ENCODE data around the gene METRNL. TPM values are rescaled to one million over a fixed set of nuclear protein-coding genes. Genes with fewer than 3 reads are reported as not detected.

Gene METRNL
- total and polyA plus RNA-seq, 4 donors, result 0.67 to 9.0 (median 8.6) TPM

DNA sequence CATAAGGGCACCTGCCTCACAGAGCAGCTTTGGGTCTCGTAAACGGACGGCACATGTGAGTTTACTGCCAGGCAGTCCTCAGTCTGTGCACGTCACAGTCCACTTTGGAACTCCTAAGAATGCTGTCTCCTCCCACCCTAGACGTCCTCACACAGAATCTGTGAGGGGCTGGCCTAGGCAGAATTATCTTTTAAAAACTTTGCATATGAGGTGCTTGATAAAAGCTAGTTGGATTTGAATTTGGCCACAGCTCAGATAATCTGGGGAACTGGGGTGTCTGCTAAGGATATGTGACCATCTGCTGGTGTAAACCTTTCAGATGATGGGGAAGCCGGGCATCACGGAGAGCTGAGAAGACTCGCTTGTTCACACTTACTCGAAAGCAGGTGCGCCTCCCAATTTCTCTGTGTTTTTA is 64.4 kb downstream of the METRNL start:
- no peak for TF ChIP-seq NR2F2 (IDR thresholded peaks at IDR 0.05)
- TF ChIP-seq, protein P1, sequence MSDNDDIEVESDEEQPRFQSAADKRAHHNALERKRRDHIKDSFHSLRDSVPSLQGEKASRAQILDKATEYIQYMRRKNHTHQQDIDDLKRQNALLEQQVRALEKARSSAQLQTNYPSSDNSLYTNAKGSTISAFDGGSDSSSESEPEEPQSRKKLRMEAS (IDR thresholded peaks at IDR 0.05), result no peak
- no peak for TF ChIP-seq TAF1 (conservative IDR thresholded peaks at IDR 0.05)
- no peak for TF ChIP-seq SP1 (IDR thresholded peaks at IDR 0.05)
- TF ChIP-seq, protein P2, sequence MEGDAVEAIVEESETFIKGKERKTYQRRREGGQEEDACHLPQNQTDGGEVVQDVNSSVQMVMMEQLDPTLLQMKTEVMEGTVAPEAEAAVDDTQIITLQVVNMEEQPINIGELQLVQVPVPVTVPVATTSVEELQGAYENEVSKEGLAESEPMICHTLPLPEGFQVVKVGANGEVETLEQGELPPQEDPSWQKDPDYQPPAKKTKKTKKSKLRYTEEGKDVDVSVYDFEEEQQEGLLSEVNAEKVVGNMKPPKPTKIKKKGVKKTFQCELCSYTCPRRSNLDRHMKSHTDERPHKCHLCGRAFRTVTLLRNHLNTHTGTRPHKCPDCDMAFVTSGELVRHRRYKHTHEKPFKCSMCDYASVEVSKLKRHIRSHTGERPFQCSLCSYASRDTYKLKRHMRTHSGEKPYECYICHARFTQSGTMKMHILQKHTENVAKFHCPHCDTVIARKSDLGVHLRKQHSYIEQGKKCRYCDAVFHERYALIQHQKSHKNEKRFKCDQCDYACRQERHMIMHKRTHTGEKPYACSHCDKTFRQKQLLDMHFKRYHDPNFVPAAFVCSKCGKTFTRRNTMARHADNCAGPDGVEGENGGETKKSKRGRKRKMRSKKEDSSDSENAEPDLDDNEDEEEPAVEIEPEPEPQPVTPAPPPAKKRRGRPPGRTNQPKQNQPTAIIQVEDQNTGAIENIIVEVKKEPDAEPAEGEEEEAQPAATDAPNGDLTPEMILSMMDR (IDR thresholded peaks at IDR 0.05; ENCODE audit: low read depth, low read length, missing input control), result no peak
- TF ChIP-seq, protein P3, sequence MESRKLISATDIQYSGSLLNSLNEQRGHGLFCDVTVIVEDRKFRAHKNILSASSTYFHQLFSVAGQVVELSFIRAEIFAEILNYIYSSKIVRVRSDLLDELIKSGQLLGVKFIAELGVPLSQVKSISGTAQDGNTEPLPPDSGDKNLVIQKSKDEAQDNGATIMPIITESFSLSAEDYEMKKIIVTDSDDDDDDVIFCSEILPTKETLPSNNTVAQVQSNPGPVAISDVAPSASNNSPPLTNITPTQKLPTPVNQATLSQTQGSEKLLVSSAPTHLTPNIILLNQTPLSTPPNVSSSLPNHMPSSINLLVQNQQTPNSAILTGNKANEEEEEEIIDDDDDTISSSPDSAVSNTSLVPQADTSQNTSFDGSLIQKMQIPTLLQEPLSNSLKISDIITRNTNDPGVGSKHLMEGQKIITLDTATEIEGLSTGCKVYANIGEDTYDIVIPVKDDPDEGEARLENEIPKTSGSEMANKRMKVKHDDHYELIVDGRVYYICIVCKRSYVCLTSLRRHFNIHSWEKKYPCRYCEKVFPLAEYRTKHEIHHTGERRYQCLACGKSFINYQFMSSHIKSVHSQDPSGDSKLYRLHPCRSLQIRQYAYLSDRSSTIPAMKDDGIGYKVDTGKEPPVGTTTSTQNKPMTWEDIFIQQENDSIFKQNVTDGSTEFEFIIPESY (IDR thresholded peaks at IDR 0.05), result no peak
- TF ChIP-seq, protein P4, sequence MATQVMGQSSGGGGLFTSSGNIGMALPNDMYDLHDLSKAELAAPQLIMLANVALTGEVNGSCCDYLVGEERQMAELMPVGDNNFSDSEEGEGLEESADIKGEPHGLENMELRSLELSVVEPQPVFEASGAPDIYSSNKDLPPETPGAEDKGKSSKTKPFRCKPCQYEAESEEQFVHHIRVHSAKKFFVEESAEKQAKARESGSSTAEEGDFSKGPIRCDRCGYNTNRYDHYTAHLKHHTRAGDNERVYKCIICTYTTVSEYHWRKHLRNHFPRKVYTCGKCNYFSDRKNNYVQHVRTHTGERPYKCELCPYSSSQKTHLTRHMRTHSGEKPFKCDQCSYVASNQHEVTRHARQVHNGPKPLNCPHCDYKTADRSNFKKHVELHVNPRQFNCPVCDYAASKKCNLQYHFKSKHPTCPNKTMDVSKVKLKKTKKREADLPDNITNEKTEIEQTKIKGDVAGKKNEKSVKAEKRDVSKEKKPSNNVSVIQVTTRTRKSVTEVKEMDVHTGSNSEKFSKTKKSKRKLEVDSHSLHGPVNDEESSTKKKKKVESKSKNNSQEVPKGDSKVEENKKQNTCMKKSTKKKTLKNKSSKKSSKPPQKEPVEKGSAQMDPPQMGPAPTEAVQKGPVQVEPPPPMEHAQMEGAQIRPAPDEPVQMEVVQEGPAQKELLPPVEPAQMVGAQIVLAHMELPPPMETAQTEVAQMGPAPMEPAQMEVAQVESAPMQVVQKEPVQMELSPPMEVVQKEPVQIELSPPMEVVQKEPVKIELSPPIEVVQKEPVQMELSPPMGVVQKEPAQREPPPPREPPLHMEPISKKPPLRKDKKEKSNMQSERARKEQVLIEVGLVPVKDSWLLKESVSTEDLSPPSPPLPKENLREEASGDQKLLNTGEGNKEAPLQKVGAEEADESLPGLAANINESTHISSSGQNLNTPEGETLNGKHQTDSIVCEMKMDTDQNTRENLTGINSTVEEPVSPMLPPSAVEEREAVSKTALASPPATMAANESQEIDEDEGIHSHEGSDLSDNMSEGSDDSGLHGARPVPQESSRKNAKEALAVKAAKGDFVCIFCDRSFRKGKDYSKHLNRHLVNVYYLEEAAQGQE (IDR thresholded peaks at IDR 0.05), result no peak
- no peak for TF ChIP-seq RAD21 (IDR thresholded peaks at IDR 0.05)
- no peak for TF ChIP-seq HNF4G (IDR thresholded peaks at IDR 0.05)
- no peak for TF ChIP-seq FOXA1 (IDR thresholded peaks at IDR 0.05)
- TF ChIP-seq FOXA2 (IDR thresholded peaks at IDR 0.05), result no peak
- no peak for TF ChIP-seq JUND (IDR thresholded peaks at IDR 0.05)
- TF ChIP-seq EGR1 (IDR thresholded peaks at IDR 0.05; ENCODE audit: low read depth in 2 of 2), result no peak
- TF ChIP-seq RXRA (IDR thresholded peaks at IDR 0.05), result no peak
- TF ChIP-seq GABPA (IDR thresholded peaks at IDR 0.05 in 1 of 2, conservative IDR thresholded peaks at IDR 0.05 in 1 of 2), result no peak
- Histone ChIP-seq H3K36me3 (ENCODE audit: control insufficient read depth in 4 of 4, insufficient read depth in 3 of 4, low read depth in 1 of 4, low read length in 3 of 4) (no peaks in the 10 kb centered on the region), H3K27ac (ENCODE audit: low read depth in 1 of 2, low read length in 2 of 2) (no peak overlapping the region), H3K9ac (ENCODE audit: low read depth in 1 of 2, low read length in 2 of 2) (no peak overlapping the region), H3K4me1 (ENCODE audit: control insufficient read depth in 4 of 4, insufficient read depth in 4 of 4, low read length in 3 of 4) (no peaks in the 10 kb centered on the region), H3K9me3 (ENCODE audit: control insufficient read depth in 4 of 4, low read length in 3 of 4) (peaks cover 0 to 4% (median 0%) of the 10 kb centered on the region in 4 donors), H3K4me3 (ENCODE audit: low read depth in 1 of 3, low read length in 3 of 3) (no peak overlapping the region), H3K27me3 (ENCODE audit: control insufficient read depth in 4 of 4, insufficient read depth in 4 of 4, low read length in 3 of 4) (no peaks in the 10 kb centered on the region)
- 88% methylated on average over 10 of the region's 10 CpGs for WGBS
- DNase-seq (ENCODE audit: low spot score), result peak; percentile 33

Other genes starting within 250 kb of the METRNL start
- gene ZNF750, start 239.6 kb upstream of the METRNL start, total RNA-seq, result not detected
- gene ZNF750, start 239.6 kb upstream of the METRNL start, polyA plus RNA-seq, result under 1 TPM; 0.02 to 0.08 TPM